Tibial nerve (tissue), 3 donors: ENCODE data around the gene ITGA1.

Source experiments
- EP300 ChIP-seq, 2 donors: sonication (generic); formaldehyde crosslinking; IDR thresholded peaks; one replicate each; pipeline ENCODE4 v1.6.1; 2017; ENCODE audit warnings: antibody characterized with exemption in 2 of 2, mild to moderate bottlenecking in 1 of 2
- POLR2A ChIP-seq, 2 donors: fragments of 450-650 bp; IDR thresholded peaks; one replicate each; pipeline ENCODE4 v1.6.1; 2017; ENCODE audit warnings: antibody characterized with exemption in 2 of 2, mild to moderate bottlenecking in 2 of 2, moderate library complexity in 2 of 2

GRCh38 chr5:52844885-52845284 is 57.2 kb downstream of the ITGA1 start:
- TF ChIP-seq EP300 (IDR thresholded peaks at IDR 0.05) = no peak
- no peak for TF ChIP-seq POLR2A (IDR thresholded peaks at IDR 0.05)
